Eye (tissue), 1 donor: ENCODE measurements around the gene VEGFD.
A peak's percentile ranks its signal among the peaks of the same experiment; 100 is the strongest.

ENCODE experiments used
- DNase-seq: peaks from one replicate; pipeline ENCODE4 v3.0.0-alpha.2; 2015

The VEGFD gene, protein sequence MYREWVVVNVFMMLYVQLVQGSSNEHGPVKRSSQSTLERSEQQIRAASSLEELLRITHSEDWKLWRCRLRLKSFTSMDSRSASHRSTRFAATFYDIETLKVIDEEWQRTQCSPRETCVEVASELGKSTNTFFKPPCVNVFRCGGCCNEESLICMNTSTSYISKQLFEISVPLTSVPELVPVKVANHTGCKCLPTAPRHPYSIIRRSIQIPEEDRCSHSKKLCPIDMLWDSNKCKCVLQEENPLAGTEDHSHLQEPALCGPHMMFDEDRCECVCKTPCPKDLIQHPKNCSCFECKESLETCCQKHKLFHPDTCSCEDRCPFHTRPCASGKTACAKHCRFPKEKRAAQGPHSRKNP

DNA sequence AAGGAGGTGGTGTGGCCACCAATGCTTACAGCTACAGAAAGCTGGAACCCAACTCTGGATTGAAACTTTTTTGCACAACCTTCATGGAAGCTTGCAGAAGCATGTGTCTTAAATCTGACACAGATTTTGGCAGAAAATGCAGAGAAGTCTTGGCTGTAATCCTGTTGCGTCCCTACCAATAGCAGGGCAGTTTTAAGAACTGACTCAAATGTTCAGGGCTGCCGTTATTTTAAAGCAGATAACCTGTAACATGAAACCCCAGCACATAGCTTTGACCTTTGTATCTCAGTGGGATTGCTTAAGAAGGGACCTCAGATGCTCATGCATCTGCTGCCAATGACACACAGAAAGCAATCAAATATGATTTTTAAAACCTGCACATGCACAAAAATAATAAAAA is at the start of gene VEGFD:
VEGFD (minus strand) TSS at position 110 of the 400 bp plus-strand sequence. CDS start 467 bp downstream, outside the sequence.
- no peak for DNase-seq

DNA sequence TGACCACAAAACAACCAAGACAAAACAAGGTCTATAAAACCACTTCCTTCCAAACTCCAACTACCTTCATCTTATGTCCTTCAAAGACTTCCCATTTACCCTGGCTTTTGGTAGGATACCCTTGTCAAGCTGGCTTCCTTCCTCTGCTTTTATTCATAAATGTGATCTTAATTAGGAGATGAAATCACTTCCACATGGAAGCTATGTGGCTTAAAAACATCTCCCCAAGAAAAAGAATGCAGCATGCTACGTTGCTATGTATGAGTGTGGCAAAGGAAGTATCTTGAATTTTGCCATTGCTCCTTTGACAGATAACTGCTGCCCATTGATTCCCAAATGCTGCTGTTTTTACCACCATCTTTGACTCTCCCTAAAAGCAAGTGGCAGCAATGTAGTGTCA is 46.4 kb upstream of the VEGFD start:
- DNase-seq, result no peak

DNA sequence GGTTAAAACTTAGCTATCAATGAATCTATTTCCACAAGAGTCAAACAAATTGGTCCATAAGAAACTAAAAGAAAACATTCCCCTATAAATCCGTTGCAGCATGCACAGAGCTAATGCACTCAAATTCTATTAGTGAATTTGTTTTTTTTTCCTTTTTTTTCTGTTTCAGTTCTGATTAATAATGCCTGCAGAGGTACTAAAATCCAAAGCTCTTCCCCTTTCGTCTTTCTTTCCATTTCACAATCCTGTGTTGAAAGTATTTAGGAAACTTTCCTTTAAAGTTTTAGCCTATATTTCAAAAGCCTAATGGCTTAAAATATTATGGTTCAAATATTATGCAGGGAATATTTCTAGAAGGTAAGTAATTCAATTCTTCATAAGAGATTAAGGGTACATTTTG is 45.9 kb upstream of the VEGFD start:
- no peak for DNase-seq

DNA sequence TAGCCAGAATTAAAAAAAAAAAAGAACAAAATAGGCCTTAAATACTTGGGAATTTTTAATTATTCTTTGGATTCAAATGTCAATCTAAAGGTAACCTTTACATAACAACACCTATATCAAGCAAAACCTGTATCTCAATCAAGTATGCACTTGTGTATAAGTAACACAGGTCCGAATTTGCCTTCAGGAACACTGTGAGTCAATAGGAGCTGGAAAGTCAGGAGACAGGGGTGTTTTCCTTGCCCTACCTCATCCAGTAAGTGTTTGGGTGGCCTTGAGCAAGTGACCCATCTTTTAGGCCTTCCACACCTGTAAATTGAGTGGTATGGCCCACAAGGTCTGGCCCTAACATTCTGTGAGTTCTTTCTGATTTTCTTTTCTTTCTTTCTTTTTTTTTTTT is 40.8 kb upstream of the VEGFD start:
- no peak for DNase-seq

DNA sequence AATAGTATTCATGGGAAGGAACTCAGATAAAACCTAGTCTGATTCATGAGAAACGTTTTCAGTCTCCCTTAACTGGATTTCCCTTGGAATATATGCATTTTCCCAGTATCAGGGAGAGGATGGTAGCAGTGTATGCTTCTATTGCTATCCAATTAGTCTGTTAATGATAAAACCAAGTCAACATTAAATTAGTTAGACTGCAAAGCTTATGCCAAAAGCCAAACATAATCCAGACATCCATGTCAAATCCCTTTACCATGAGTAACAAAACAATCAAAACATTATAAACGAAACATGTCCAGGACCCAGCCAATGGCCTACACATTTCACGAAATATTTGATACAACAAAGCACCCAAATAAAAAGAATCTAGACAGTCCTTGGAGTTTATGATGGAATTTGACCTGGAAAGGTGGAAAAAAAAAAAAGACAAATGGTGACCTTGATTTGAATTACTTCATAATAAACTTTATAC is 34.5 kb upstream of the VEGFD start:
- no peak for DNase-seq

DNA sequence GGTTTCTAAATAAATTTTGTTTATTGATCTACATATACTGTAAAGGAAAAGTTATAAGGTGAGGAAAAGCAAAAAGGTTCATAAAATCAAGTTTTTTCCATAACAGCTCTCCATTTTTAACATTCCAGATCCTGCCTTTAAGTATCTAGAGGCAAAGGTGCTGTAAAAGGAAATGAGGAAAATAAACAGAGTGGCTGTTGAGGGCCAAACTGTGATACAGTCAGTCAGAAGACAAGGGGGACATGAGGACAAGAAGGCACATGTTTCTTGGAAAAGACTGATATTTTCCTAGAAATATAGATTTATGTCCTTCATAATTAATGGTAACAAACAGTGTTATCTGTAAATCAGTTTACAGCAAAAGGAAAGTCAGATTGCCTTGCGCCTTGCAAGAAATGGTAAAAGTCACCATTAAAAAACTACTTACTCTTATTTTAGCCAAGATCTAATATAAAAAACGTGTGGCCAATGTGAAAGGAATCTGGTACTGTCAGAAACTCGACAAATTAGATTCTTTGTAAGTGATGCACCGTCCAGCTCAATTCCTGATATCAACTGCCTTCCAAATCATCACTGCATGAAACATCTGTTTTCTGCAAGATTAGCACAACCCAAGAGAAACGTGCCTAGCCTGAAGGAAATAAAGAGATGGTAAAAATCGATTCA is 34.0 kb upstream of the VEGFD start:
- DNase-seq, result no peak

DNA sequence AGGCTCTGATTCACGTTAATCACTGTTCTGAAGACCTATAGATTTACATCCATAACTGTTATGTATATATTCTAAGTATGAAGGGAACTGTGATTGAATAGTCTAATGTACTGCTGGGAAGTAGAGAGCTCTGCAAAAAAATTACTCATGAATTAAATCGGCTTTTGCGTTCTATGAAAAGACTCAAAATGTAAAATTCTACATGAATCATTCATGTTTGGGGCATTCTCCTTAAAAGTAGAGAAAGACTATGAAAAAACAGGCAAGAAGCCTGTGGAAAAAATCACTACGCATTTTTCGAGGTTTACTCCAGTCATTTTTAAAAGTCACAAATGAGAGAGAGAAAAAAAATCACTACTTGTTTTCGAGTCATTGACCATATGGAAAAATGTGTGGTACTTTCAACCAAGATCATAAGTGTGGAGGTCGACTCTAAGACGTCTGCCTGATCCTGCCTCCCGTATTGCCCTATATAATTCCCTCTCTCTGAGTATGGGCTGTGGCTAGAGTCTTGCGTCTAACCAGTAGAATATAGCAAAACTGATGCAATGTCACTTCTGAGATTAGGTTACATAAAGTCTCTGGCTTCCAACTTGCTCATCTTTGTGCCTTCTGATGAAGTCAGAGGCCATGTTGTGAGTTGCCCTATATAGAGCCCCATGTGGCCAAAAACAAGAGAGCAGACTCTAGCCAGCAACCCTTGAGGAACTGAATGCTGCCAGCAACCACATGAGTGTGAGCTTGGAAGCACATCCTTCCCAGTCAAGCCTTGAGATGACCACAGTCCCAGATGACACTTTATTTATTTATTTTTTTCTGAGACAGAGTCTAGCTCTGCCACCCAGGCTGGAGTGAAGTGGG is 32.1 kb upstream of the VEGFD start:
- DNase-seq, result no peak

DNA sequence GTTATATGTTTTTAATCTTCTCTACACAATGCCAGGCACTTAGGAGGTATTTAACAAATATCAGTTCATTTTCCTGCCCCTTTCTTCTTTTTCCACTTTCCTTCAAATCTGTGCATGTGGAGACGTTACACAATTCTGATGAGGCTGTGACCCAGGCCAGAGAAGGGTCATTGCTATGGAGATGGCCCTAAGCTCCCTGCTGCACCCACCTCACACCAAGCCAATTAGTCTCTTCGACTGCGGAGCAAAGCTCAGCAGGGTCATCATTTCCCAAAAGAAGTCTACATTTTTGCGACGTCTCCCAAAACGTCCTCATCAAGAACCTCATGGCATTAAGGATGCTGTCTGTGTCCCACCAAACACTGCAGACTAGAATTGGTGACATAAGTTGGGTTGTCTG is 28.9 kb upstream of the VEGFD start:
- DNase-seq, result peak; percentile 56

DNA sequence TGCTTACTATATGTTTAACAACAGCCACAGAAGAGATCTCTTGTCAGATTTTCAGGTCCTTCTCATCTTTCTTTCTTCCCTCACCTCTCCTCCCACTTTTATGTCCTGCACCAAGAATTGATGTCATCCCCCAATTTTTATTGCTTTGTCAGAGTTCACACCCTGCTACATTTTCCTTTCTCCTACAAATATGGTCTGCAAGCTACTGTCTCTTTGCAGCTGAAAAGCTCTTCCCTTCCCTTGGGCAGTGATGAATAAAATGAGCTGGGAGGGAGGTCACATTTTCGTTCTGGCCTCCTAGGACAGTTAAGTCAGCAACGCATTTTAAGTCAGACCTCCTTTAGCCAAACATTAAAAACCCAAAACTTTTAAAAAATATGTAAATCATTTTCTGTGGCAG is 26.7 kb upstream of the VEGFD start:
- no peak for DNase-seq

DNA sequence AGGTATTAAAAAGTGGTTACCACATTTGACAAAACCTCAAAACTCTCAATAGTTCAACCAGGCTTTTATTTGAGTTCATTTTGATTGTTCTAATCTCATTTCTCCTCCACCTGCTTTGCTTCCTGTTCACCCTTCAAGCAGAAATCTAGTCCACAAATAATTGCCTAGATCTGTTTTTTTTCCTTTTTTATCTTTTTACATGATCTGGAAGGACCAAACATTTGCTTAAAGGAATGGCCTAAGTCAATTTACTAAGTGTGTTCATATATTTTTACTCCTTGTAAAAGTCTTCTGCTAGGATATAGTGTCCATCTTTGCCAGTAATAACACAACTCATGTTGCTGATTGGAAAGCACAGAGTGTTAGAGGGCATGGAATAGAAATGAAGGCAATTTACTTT is 26.2 kb upstream of the VEGFD start:
- no peak for DNase-seq

DNA sequence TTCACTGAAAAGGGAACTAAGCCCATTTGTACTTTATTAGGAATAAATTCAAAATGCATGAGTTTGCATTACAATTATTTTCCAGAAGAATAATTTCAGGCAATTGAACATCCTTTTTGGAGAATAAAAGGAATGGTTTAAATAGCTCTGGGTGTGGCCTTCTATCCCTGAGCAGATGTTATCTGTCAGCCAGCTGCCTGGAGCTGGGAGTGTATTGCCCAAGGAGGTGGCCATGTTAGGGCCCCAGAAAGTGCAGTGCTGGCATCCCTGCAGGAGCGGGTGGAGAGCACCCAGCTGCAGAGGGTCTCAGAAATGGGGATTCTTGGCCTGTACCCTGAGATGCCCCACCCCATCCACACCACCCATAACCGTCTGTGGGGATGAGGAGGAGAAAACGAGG is 21.6 kb upstream of the VEGFD start:
- no peak for DNase-seq

DNA sequence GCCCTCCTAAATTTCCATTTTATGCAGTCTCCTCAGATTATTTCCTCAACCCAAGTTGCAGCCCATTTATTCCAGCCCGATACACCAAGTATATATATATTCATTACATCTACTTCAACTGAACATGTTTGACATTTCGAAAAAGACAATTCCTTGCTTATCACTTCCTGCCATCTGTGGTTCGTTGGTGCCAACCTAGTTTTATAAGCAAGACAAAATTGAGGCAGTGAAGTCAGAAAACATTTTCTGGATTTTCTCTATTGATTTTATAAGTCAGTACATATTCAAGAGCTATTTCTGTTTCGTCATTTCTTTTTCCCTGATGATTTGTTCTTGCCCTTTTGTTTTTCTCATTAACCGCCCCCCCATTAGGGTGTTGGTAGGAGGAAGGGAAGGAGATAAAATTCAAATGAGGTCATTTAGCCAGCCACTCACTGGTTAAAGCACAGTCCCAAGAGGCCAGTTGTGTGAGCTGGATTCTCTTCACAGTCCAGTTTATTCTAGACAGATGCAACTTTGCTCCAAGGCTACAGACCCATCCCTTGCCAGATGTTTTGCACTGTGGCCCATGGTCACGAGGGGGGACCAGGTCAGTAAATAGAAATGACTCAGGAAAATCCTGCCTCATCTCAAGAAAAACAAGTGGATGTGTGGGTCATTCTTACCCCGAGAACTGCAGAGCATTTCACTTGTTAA is 20.3 kb upstream of the VEGFD start:
- DNase-seq, result no peak

DNA sequence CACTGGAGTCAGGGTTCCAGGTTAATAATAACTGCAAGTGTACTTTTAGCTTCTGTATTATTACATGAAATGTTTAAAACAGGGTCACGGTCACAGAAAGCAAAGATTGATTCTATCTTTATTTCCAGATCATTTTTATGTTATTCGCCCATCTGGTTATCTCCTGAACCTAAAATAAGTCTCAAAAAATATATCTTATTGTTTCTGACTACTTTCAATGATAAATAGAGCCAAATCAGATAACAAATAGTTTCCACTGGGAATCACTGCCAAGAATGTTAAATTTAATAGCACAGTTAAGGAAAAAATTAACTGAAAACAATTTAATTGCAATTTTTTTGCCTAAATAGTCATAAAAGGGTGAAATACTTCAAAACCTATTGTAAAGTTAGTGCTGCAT is 17.2 kb upstream of the VEGFD start:
- DNase-seq, result no peak

DNA sequence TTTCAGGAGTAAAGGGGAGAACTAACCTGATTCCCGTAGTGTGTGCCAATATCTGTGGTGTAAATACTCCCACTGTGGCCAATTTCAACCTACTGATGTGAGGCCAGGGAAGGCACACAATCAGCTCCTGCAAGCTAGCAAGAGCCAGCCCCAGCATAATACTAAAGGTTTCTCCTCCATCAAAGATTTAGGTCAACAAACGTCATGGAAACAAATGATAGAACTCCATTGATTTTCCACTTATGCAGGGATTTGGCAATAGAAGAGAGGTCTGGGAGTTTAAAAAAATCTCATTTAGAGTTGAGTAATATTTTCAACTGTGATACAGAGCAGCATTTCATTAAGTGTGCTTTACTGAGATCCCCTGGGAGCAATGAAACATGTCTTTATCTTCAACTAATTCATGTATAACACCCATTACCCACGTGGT is 15.8 kb upstream of the VEGFD start:
- no peak for DNase-seq

DNA sequence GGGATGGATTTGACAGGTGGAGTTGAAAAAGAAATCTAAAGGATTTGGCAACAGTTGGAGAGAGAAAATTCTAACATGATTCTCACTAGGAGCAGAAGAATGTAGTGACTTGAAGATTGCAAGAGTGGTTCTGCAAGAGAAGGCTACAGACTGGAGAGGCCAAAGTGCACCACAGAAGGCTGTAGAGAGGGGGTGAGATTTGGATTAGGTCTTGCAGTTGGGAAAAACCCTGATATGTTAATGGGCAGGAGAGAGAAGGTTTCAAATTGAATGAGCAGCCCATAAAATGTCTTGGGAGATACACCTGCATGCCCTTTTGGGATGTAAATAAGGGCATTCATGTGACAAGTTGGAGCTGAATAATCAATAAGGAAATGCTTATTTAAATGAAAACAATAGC is 14.7 kb upstream of the VEGFD start:
- no peak for DNase-seq

DNA sequence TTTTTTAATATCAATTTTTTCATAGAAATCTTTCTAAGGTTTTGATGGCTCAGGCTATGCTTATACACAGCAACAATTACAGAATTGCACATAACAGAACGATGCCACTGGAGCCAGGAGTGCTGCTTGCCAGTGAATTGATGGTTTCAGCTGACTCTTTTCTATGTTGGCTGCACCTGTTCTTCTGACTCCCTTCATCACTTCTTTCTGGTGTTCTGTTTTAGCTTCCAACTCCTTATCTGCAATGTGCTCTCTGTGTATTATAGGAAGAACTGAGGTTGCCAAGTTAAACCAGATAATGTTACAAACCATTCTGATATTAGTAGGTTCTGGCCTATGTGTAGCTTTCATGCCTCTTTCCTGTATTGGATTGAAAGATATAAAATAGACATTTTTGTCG is 11.6 kb upstream of the VEGFD start:
- no peak for DNase-seq

DNA sequence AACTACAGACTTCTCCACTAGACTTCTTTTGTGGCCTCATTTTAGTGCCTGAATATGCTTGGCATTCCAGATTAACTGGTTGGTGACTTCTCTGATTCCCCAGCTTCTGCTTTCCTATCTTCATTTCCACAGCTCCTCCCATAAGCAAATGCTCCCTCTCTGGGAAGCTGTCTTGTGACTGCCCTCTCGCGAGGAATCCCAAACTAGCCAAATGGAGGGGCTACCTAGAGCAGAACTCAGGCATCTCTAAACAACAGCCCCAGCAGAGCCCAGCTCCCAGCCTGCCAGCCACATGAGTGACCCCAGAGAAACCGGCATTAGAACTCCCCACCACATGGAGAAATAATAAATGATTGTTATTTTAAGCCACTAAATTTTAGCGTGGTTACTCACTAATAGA is 7.6 kb upstream of the VEGFD start:
- DNase-seq, result no peak

DNA sequence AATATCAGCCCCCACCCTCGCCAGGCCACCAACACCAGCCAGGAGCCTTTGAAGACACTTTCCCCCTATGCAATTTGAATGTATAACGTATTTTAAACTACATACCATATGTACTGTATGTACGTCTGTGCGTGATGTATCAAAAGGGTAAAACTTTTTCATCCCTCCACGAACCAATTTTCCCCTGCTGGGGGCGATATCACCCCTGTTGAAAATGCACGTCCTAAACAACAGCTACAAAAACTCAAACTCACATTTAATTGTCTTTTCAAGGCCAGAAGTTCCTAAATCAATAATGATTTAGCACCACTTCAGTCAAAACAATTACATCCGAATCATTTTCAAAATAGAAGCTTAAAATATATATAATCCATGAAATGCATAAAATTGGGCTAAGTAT is 1.4 kb downstream of the VEGFD start:
- DNase-seq, result no peak

DNA sequence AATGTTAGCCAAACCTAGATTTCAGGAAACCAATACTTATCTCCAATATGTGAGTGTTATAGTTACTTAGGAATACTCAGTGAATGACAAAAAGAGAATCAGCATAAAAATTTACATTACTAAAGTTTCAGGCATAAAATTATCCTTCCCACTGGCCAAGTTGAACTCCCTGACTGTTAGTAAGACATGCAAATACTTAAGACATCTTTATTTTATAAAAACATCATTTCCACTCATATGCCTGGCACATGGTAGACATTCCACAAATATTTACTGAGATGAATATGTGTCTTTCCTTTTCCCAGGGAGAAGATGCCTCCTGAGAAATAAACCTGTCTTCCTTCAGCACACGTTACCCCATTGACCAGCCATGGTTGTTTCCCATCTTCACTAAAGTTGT is 7.3 kb downstream of the VEGFD start:
- DNase-seq, result no peak

DNA sequence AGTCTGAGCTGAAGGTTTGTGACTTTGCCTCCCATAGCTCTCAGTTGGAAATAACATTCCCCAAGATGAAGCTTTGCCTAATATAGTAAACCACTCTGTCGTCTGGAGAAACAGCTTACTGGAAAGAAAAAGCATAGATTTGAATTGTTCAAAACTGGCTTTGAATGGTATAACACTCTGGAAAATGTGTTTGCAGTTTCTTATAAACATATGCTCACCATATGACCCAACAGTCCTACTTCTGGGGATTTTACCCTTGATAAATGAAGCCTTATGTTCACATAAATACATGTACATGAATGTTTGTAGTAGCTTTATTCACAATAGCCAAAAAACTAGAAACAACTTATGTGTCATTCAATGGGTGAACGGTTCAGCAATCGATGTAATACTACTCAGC is 10.2 kb downstream of the VEGFD start:
- DNase-seq, result no peak

DNA sequence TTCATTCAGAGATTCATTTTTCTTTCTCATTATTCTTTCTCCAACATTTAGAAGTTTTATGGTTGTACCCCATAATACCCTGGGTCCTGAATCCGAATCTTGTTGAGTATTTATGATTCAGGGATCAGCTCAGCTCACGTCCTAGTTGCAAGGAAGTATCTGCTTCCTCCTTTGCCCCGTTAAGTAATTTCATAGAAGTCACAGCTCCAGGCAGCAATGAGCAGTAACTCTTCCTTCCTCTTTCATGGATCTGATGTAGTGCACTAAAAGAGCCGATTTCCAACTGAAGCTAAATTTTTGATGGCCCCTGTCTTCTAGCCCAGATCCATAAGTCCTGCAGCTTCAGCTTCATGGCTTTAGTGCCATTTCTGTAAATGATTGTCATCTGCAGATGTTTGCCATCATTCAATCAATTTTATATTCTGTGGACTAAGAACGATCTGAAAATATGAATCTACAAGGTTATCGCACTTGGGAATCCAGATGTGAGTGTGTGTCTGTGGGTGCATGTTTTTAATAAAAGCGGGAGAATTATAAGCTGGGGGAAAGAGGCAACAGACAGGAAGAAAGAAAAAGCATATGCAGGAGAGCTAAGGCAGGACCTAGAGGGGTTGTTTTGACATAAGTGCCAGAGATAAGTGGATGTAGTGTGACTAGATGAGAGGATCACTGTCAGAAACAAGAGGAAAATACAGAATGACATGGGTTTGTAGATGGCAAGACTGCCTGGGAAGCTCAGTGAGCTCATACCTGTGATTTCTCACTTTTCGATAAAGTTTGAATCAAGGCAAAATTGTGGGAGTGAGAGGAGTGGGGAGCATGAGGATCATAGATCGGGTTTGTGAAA is 17.5 kb downstream of the VEGFD start:
- DNase-seq, result no peak

DNA sequence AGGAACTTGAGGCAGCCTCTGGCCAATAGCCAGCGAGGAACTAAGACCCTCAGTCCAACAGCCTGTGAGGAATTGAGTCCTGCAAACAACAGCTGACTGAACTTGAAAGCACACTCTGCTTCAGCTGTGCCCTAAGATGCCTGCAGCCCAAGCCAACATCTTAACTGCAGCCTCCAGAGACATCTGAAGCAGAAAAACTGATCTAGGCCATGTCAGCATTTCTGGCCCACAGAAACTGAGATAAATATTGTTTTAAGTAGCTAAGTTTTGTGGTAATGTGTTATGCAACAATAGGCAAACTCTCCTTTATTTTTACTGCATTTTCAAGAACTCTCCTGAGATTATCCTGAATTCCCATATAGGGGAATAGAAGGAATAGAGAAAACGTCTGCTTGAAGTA is 24.5 kb downstream of the VEGFD start:
- DNase-seq, result no peak
